Stimulated activated CD4-positive, alpha-beta T cell treated with anti-CD3 and anti-CD28 coated beads, Interleukin-4, amount 100 ng/mL, for 4 hours (primary cell): ENCODE measurements around the gene GRID1.

ENCODE experiments used
- DNase-seq, 2 experiments: peaks; one replicate each; pipeline ENCODE4 v3.0.0-alpha.2; 2020

The GRID1 gene

GRCh38 chr10:86291616-86292340 is 74.8 kb downstream of the GRID1 start:
- no peak for DNase-seq

GRCh38 chr10:86290933-86291615 is 75.5 kb downstream of the GRID1 start:
- DNase-seq = no peak

- DNase-seq = no peak
Measured at GRCh38 chr10:86289577-86289868, 77.1 kb downstream of the GRID1 start.

GRCh38 chr10:86288695-86289576 is 77.7 kb downstream of the GRID1 start:
- DNase-seq = no peak

- DNase-seq = no peak
Measured at GRCh38 chr10:86287966-86288579, 78.5 kb downstream of the GRID1 start.

- DNase-seq = no peak
Measured at GRCh38 chr10:86287110-86287793, 79.3 kb downstream of the GRID1 start.

GRCh38 chr10:86286236-86287109 is 80.1 kb downstream of the GRID1 start:
- no peak for DNase-seq

GRCh38 chr10:86285136-86285790 is 81.3 kb downstream of the GRID1 start:
- no peak for DNase-seq

GRCh38 chr10:86284355-86285105 is 82.1 kb downstream of the GRID1 start:
- no peak for DNase-seq

GRCh38 chr10:86283466-86284287 is 82.9 kb downstream of the GRID1 start:
- DNase-seq = no peak

- DNase-seq = no peak
Measured at GRCh38 chr10:86282664-86283465, 83.7 kb downstream of the GRID1 start.

GRCh38 chr10:86281396-86281795 is 85.2 kb downstream of the GRID1 start:
- no peak for DNase-seq

- no peak for DNase-seq
Measured at GRCh38 chr10:86269332-86269731, 97.3 kb downstream of the GRID1 start.

GRCh38 chr10:86267286-86268195 is 99.1 kb downstream of the GRID1 start:
- no peak for DNase-seq

GRCh38 chr10:86266446-86267242 is 100.0 kb downstream of the GRID1 start:
- no peak for DNase-seq

GRCh38 chr10:86265895-86266259 is 100.7 kb downstream of the GRID1 start:
- DNase-seq = no peak
